ENCODE data around the gene CEACAM20.
"Not testable (repeated sequence)": the region's sequence is repeated elsewhere in the genome, so short reads cannot be mapped to it uniquely, and the experiment has no call there.

CEACAM20 gene

GRCh38 chr19:44529536-44529935, at the start of gene CEACAM20:
CEACAM20 (minus strand) TSS chr19:44529675; CDS start chr19:44529509, 166 bp downstream.
- no peak for DNase-seq

GRCh38 chr19:44577566-44577874, 48.0 kb upstream of the CEACAM20 start:
- no peak for DNase-seq

- DNase-seq, result peak; percentile 54
Observed at GRCh38 chr19:44576843-44577565, 47.5 kb upstream of the CEACAM20 start.

- no peak for DNase-seq
Observed at GRCh38 chr19:44575116-44575700, 45.7 kb upstream of the CEACAM20 start.

- DNase-seq, result no peak
Observed at GRCh38 chr19:44574186-44574950, 44.9 kb upstream of the CEACAM20 start.

- no peak for DNase-seq
Observed at GRCh38 chr19:44573627-44574026, 44.2 kb upstream of the CEACAM20 start.

- DNase-seq, result no peak
Observed at GRCh38 chr19:44573183-44573582, 43.7 kb upstream of the CEACAM20 start.

- no peak for DNase-seq
Observed at GRCh38 chr19:44572581-44572900, 43.1 kb upstream of the CEACAM20 start.

GRCh38 chr19:44571830-44572580, 42.5 kb upstream of the CEACAM20 start:
- DNase-seq, result no peak

GRCh38 chr19:44570984-44571684, 41.7 kb upstream of the CEACAM20 start:
- peak; percentile 72 for DNase-seq

- DNase-seq, result no peak
Observed at GRCh38 chr19:44570603-44570983, 41.1 kb upstream of the CEACAM20 start.

- DNase-seq, result no peak
Observed at GRCh38 chr19:44567745-44568144, 38.3 kb upstream of the CEACAM20 start.

- DNase-seq, result no peak
Observed at GRCh38 chr19:44566984-44567383, 37.5 kb upstream of the CEACAM20 start.

- not testable (repeated sequence) for DNase-seq
Observed at GRCh38 chr19:44563086-44563655, 33.7 kb upstream of the CEACAM20 start.

- no peak for DNase-seq
Observed at GRCh38 chr19:44557933-44558332, 28.5 kb upstream of the CEACAM20 start.

- no peak for DNase-seq
Observed at GRCh38 chr19:44554641-44555246, 25.3 kb upstream of the CEACAM20 start.

GRCh38 chr19:44553478-44554171, 24.1 kb upstream of the CEACAM20 start:
- peak; percentile 19 for DNase-seq

- peak; percentile 77 for DNase-seq
Observed at GRCh38 chr19:44552324-44552723, 22.8 kb upstream of the CEACAM20 start.

GRCh38 chr19:44551850-44552249, 22.4 kb upstream of the CEACAM20 start:
- DNase-seq, result no peak

- not testable (repeated sequence) for DNase-seq
Observed at GRCh38 chr19:44550976-44551375, 21.5 kb upstream of the CEACAM20 start.

- DNase-seq, result no peak
Observed at GRCh38 chr19:44549507-44549906, 20.0 kb upstream of the CEACAM20 start.

Measured in activated CD4-positive, alpha-beta T cell treated with anti-CD3 and anti-CD28 coated beads for 48 hours (primary cell).